Activated CD8-positive, alpha-beta memory T cell treated with anti-CD3 and anti-CD28 coated beads, Interleukin-2, amount 50 U/mL, for 1 hour (primary cell): Measurements from ENCODE around the gene FBL.
"Not testable (repeated sequence)": the region's sequence is repeated elsewhere in the genome, so short reads cannot be mapped to it uniquely, and the experiment has no call there.

Source experiments
- DNase-seq: peaks from one replicate; pipeline ENCODE4 v3.0.0-alpha.2; 2020; ENCODE audit errors: extremely low read depth

The FBL gene

DNA sequence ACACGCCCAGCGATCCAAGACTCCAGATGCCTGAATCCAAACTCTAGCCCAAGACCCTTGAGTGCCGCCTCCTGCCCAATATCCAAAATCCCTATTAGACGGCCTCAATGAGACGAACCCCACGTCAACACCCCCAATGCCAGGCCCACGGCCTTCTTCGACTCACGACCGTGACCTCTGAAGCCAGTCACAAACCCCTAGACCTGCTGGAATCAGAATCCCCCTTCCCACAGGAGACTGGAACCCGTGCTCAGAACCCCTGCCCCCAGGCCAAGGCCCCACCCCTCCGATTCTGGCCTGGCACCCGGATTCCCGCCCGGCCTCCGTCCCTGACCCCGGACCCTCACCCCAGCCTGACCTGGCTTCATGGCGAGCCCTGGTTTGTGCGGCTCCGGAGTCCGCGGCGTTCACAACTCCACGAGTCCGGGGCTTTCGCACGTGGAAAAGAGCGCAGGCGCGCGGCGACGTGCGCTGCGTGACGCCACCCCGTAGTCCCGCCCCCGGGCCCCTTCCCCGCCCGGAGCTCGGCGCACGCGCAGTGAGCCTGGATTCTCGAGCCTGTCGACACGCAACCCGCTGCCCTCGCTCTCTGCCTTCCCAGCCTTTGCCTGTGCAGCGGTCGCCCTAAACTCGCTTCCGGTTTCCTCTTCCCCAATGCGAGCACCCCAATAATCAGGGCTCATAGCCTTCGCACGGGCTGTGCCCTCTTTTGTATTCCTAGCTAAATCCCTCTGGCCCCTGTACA lies at the start of gene FBL:
TSS of gene FBL (minus strand) at position 447 of the 745 bp plus-strand sequence. CDS start at position 368, 79 bp downstream.
- peak; percentile 91 for DNase-seq

DNA sequence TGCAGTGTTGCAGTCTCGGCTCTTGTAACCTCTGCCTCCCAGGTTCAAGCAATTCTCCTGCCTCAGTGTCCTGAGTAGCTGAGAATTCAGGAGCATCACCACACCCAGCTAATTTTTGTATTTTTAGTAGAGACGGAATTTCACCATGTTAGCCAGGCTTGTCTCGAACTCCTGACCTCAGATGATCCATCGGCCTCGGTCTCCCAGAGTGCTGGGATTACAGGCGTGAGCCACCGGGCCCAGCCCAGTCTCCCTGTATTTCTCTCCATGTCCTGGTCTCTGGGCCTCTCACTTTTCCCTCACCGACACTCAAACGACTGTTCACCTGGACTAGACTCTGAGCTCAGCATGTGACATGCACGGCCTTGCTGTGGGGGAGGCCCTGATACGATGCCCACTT lies 48.9 kb upstream of the FBL start:
- DNase-seq: not testable (repeated sequence)

DNA sequence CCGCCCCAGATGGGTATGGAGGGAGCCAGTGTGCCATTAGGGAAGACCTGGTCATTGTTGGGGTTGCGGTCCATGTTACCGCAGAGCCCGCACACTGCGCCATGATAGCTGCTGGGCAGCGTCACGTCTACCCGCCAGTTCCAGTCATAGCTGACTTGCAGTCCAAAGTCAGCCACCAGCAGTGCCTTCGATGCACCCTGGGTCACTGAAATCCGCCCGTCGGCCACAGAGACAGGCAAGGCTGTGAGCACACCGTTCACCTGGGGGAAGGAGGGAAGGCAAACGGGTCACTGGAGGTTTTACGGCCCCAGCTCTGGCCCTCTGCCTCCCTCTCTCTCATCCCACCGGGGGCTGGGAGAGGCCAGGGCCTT lies 48.0 kb upstream of the FBL start:
- DNase-seq: not testable (repeated sequence)

DNA sequence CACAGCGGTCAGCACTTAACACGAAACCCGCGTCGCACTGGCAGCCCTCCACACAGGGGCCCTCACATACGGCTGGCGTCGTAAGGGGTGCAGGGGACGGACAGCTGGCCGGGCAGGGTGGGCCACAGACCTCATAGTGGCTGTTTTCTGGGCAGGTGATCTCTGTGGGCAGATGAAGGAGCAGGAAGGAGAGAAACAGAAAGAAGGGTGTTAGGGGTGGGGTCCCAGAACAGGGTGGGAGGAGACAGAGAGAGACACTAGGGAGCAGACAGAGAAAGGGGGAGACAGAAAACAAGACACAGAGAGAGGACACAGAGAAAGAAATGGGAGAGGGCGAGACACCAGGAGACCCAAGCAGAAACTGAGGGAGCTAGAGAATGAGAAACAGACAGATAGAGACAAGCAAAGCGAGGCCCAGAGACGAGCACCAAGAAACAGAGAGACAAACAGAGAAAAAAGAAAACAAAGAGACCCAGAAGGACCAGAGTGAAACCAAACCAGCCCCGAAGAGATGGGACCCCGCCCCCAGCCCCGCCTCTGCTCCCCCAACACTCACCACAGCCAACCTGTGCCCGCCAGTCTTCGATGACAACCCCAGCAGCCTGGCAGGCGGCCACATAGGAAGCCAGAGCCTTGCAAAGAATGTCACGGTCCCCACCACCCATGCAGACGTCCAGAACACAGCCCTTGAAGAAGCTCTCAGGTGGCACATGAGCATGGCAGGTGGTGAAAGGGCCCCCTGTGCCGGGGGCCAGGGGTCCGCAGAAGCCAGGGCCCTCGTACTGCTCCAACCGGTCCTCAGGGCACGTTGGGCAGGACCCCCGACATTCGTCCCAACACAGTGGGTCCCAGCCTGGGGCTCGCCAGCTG lies 47.4 kb upstream of the FBL start:
- peak; percentile 46 for DNase-seq

DNA sequence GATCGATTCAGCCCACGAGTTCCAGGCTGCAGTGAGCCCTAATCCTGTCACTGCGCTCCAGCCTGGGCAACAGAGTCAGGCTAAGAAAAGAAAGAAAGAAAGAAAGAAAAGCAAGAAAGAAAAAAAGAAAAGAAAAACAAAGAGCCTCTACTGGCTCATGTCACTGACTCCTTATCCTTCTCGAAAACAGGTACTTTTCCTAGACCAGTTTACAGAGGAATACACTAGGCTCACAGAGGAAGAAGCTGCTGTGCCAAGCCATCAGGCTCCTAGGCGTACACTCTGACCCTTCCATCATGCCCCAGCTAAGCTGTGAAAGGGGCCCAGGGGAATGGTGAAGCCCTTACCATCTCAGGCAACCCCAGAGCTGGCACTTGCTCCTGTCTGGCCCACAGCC lies 46.3 kb upstream of the FBL start:
- DNase-seq: not testable (repeated sequence)

DNA sequence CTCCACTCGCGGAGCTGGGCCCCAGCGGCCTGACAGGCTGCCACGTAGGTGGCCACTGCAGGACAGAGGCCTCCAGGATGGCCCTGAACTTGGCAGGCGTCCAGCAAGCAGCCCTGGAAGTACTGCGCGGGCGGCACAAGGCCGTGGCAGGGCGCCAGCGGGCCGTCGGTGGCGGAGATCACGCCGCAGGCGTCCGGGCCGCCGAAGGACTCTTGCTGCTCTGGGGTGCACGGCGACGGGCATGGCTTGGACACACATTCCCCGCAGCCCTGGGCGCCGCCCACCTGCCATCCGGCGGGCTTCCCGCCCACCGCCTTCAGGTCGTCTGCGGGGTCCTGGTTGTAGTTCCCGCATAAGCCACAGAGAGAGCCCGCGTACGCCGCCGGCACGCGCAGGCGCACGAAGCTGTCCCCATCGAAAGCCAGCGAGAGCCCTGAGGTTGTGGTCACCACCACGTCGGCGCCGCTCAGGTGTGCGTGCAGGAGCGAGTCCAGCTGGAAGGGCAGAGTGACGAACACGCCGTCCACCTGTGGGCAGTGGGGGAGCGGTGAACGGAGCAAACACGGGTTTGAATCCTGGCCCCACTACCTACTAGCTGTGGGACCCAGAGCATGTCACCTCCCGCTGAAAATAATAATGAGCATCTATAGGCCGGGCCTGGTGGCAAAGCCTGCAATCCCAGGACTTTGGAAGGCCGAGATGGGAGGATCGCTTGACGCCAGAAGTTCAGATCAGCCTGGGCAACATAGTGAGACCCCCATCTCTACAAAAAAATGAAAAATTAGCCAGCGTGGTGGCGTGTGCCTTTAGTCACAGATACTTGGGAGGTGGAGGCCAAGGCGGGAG lies 45.7 kb upstream of the FBL start:
- not testable (repeated sequence) for DNase-seq

DNA sequence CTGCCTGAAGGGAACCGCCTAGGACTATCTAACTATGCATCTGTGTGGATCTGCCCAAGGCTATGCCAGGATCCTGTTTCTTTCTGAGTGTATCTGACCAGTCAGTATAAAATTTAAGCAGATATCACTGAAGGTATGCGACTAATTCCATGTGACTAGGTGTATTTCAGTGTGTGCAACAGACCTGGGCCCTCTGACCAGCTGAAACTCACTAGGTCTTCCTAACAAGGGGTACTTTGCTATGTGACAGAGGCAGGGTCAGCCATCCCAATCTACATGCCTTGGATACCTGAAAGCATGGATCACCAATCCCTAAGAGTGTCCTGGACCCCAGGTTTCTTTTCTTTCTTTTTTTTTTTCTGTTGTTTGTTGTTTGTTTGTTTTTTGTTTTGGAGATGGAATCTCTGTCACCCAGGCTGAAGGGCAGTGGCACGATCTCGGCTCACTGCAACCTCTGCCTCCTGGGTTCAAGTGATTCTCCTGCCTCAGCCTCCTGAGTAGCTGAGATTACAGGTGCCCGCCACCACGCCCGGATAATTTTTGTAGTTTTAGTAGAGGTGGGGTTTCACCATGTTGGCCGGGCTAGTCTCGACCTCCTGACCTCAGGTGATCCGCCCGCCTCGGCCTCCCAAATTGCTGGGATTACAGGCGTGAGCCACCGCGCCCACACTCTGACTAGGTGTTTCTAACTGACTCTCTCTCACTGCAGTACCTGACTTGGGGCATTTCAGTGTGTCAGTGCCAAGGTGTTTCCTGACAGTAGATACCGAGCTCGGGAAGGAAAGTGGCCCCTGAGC lies 44.8 kb upstream of the FBL start:
- DNase-seq: no peak

DNA sequence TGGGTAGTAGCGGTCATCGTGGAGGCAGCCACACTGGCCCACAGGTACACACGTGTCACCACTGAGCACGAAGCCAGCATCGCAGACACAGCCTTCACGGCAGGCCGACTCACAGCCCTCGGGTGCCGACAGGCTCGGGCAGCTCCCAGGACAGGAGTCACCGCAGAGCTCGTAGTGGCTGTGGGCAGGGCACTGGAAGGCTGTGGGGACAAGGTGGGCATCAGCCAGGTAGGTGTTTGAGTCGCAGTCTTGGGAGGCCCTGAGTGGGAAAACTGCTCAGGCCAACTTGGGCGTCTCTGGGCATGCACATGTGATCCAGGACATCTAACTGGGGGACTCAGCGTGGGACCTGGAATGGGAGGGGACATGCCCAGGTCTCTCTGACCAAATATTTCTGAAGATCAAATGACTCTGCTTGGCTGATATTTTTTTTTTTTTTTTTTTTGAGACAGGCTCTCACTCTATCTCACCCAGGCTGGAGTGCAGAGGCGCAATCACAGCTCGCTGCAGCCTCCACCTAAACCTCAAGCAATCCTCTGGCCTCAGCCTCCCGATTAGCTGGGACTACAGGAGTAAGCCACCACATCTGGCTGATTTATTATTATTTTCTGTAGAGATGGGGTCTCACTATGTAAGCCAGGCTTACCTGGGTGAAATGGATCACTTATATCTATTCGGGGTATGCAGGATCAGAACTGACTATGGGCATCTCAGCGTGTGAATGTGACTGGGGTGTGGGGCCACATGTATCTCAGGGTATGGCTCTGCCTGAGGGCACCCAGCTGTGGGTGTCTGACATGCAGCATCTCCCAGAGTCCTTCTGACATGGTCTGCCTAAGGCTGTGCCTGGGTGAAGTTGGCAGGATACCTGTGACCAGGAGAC lies 43.9 kb upstream of the FBL start:
- DNase-seq: not testable (repeated sequence)

DNA sequence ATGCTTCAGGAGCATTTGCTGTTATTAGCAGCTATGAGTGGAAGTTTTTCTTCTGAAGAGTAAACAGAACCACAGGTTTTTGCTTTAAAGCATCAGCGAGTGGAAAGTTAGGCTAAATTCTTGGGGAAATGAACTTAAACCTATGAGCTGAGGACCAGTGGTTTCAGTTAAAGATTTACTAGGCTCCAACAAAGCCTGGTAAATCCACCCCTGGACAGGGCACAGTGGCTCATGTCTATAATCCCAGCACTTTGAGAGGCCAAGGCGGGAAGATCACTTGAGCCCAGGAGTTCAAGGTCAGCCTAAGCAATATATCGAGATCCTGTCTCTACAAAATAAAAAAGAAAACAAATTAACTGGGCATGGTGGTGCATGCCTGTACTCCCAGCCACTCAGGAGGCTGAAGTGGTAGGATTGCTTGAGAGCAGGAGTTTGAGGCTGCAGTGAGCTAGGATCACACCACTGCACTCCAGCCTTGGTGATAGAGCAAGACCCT lies 41.3 kb upstream of the FBL start:
- not testable (repeated sequence) for DNase-seq

DNA sequence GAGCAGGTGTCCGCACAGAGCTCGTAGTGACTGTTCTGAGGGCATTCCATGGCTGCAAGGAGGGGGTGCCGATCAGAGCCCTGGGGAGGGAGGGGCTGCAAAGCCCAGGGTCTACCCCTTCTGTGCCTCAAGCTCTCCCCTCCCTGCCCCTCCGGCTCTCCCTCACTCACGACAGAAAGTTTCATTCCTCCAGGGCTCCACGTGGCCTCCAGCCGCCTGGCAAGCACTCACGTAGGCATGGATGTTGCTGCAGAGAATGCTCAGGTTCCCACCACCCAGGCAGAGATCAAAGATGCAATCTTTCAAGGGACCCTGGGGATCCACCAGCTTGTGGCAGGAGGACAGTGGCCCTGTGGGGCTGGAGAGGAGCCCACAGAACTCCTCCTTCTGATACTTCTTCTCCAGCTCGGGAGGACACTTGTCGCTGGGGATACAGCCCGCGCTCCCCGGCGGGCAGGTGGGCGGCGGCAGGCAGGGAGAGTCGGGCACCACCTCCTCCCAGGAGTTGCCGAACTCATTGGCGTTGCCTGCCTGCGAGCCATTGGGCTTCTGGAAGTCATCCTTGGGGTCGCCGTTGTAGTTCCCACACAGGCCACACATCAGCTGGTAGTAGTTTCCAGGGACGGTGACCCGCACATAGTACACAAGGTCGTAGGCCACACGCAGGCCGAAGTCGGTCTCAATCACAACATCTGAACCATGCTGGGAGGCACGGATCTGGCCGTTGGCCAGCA lies 39.8 kb upstream of the FBL start:
- not testable (repeated sequence) for DNase-seq

DNA sequence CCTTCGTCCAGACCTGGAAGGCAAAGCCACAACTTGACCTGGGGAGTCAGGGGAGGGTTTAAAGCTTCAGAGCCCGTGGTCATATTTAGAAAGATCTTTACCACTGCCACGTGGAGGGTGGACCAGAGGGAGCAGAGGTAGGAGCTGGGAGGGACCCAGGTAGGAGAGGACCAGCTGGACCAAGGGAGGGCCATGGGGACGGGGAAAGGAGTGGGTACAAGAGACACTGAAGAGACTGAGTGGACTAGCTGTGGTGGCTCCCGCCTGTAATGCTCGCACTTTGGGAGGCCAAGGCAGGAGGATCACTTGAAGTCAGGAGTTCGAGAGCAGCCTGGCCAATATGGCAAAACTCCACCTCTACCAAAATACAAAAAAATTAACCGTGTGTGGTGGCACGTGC lies 38.5 kb upstream of the FBL start:
- not testable (repeated sequence) for DNase-seq

DNA sequence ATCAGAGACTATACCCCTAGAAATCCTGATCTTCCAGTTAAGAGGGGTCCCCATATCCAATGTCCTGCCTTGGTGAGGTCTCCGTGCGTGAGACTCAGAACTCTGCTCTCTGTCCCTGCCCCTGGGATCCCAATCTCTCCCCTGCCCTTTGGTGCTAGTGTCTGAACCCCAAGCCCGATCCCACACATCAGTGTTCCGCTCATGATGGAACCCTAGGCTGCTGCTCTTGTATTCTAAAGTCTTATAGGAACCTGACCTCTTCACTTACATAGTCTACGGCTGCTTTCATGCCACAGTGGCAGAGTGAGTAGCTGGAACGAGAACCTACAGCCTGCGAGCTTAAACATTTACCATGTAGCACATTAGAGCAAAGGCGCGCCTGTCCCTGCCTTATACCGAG lies 36.5 kb upstream of the FBL start:
- not testable (repeated sequence) for DNase-seq

DNA sequence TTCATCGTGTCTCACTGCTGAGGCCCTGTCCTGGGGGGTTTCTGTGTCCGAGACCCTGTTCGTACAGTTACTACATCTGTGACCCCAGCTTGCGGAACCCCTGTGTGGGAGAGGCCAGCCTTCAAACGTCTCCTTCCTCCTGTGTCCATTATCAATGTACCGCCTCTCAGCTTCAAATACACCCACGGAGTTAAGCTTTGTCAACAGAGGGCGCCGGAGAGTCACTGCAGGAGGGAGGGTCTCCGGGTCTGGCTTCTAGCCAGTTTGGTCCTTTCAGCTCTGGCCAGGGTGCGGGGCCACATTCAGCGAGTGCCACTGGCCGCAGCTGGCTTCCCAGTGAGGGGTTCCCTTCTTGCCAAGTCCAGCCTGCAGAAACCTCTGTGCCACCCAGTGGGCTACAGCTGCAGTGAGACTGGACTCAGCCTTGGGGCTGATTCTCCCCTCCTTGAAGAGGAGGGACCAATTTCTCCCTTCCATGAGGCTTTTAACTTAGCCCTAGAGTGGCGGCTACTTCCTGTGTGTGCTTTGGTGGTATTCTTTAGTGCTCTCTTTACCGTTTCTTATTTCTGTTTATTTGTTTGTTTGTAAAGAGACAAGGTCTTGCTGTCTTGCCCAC lies 35.4 kb upstream of the FBL start:
- not testable (repeated sequence) for DNase-seq

DNA sequence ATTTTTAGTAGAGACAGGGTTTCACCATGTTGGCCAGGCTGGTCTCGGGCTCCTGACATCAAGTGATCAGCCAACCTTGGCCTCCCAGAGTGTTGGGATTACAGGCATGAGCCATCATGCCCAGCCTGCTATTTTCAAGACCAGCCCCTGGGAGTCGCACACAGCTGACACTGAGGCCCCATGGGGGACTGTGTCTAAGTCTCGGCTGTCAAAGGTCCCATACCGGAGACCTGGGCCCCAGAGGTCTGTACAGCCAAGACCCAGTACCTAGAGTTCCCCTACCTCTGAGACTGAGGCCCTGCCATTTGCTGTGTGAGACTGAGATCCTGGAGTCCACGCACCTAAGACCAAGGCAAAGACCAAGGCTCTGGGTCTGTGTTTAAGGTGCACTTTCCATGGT lies 34.1 kb upstream of the FBL start:
- not testable (repeated sequence) for DNase-seq

DNA sequence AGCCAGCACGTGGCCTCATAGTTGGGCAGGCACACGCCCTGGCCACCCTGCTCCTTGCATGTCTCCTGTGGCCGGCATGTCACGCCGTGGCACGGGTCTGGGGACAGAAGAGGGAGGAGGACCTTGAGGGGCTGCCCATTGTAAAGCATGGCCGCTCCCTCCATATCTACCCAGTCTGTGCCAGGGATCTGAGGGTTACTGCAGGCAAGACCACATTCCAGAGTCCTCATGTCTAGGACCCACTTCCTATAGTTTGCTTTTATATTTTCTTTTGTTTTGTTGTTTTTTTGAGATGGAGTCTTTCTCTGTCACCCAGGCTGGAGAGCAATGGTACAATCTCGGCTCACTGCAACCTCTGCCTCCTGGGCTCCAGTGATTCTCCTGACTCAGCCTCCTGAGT lies 33.6 kb upstream of the FBL start:
- not testable (repeated sequence) for DNase-seq

DNA sequence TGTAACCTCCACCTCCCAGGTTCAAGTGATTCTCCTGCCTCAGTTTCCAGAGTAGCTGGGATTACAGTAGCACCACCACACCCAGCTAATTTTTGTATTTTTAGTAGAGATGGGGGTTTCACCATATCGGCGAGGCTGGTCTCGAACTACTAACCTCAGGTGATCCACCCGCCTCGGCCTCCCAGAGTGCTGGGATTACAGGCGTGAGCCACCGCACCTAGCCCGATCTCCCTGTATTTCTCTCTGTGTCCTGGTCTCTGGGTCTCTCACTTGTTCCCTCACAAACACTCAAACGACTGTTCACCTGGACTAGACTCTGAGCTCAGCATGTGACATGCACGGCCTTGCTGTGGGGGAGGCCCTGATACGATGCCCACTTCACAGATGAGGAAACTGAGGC lies 32.7 kb upstream of the FBL start:
- DNase-seq: not testable (repeated sequence)

DNA sequence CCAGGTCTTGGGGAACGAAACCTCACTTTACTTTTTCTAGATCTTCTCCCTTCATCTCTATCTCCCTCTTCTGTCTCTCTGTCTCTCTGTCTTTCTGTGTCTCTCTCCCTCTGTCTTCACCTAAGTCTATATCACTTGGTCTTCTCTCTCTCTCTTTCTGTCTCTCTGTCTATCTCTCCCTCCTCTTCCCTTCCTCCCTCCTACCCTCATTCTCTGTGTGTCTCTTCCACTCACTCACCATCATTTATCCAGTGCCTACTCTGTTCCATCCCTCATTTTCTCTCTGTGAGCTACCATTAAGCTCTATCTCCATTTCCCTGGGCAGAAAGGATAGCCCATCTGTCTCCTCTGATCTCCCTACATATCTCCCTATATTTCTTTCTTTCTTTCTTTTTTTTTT lies 32.2 kb upstream of the FBL start:
- DNase-seq: no peak

DNA sequence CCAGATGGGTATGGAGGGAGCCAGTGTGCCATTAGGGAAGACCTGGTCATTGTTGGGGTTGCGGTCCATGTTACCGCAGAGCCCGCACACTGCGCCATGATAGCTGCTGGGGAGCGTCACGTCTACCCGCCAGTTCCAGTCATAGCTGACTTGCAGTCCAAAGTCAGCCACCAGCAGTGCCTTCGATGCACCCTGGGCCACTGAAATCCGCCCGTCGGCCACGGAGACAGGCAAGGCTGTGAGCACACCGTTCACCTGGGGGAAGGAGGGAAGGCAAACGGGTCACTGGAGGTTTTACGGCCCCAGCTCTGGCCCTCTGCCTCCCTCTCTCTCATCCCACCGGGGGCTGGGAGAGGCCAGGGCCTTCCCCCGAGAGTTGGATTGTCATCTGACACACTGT lies 31.8 kb upstream of the FBL start:
- DNase-seq: not testable (repeated sequence)

DNA sequence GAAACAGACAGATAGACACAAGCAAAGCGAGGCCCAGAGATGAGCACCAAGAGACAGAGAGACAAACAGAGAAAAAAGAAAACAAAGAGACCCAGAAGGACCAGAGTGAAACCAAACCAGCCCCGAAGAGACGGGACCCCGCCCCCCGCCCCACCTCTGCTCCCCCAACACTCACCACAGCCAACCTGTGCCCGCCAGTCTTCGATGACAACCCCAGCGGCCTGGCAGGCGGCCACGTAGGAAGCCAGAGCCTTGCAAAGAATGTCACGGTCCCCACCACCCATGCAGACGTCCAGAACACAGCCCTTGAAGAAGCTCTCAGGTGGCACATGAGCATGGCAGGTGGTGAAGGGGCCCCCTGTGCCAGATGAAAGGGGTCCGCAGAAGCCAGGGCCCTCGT lies 31.3 kb upstream of the FBL start:
- peak; percentile 37 for DNase-seq
